HG02938 (cell line): ENCODE results near the gene MARCHF3.
"Not testable (repeated sequence)": the region's sequence is repeated elsewhere in the genome, so short reads cannot be mapped to it uniquely, and the experiment has no call there.

Source experiments
- ATAC-seq: cut with Tn5 transposase; IDR thresholded peaks from one replicate; pipeline ENCODE4 v1.9.1; 2021; ENCODE audit warnings: mild to moderate bottlenecking, moderate library complexity; ENCODE audit not compliant: unreplicated experiment

The MARCHF3 gene

GRCh38 chr5:126924331-126925033, 105.9 kb downstream of the MARCHF3 start:
- no peak for ATAC-seq

GRCh38 chr5:126921241-126922091, 108.9 kb downstream of the MARCHF3 start:
- ATAC-seq = no peak

- ATAC-seq = no peak
Observed at GRCh38 chr5:126920291-126920690, 110.1 kb downstream of the MARCHF3 start.

- no peak for ATAC-seq
Observed at GRCh38 chr5:126919566-126919965, 110.8 kb downstream of the MARCHF3 start.

- no peak for ATAC-seq
Observed at GRCh38 chr5:126918615-126918957, 111.8 kb downstream of the MARCHF3 start.

- no peak for ATAC-seq
Observed at GRCh38 chr5:126917918-126918614, 112.3 kb downstream of the MARCHF3 start.

- ATAC-seq = no peak
Observed at GRCh38 chr5:126915496-126915895, 114.9 kb downstream of the MARCHF3 start.

GRCh38 chr5:126914801-126915436, 115.4 kb downstream of the MARCHF3 start:
- no peak for ATAC-seq

- no peak for ATAC-seq
Observed at GRCh38 chr5:126912616-126913200, 117.7 kb downstream of the MARCHF3 start.

- ATAC-seq = no peak
Observed at GRCh38 chr5:126911986-126912385, 118.4 kb downstream of the MARCHF3 start.

GRCh38 chr5:126909856-126910255, 120.5 kb downstream of the MARCHF3 start:
- ATAC-seq = no peak

GRCh38 chr5:126904407-126904806, 126.0 kb downstream of the MARCHF3 start:
- not testable (repeated sequence) for ATAC-seq

- no peak for ATAC-seq
Observed at GRCh38 chr5:126900796-126901195, 129.6 kb downstream of the MARCHF3 start.

GRCh38 chr5:126899476-126899875, 130.9 kb downstream of the MARCHF3 start:
- no peak for ATAC-seq

GRCh38 chr5:126897851-126898630, 132.3 kb downstream of the MARCHF3 start:
- ATAC-seq = no peak

GRCh38 chr5:126896170-126896702, 134.1 kb downstream of the MARCHF3 start:
- no peak for ATAC-seq

GRCh38 chr5:126895712-126896111, 134.6 kb downstream of the MARCHF3 start:
- ATAC-seq = not testable (repeated sequence)

- not testable (repeated sequence) for ATAC-seq
Observed at GRCh38 chr5:126890414-126890813, 139.9 kb downstream of the MARCHF3 start.

- ATAC-seq = no peak
Observed at GRCh38 chr5:126888175-126888574, 142.2 kb downstream of the MARCHF3 start.
